ENCODE measurements around the gene SURF2.

Gene SURF2

GRCh38 chr9:133349965-133350616, 6.3 kb upstream of the SURF2 start:
- TF ChIP-seq TAF1 (IDR thresholded peaks at IDR 0.05; ENCODE audit: low read depth) (no peak), YY1 (IDR thresholded peaks at IDR 0.05; ENCODE audit: low read depth) (no peak), TEAD4 (IDR thresholded peaks at IDR 0.05) (no peak), ZBTB7A (IDR thresholded peaks at IDR 0.05; ENCODE audit: low read depth) (no peak), MAX (IDR thresholded peaks at IDR 0.05) (no peak), CREB1 (IDR thresholded peaks at IDR 0.05; ENCODE audit: low read depth) (no peak), FOXM1 (IDR thresholded peaks at IDR 0.05; ENCODE audit: borderline replicate concordance, low read depth) (no peak), RAD21 (IDR thresholded peaks at IDR 0.05; ENCODE audit: low read depth) (no peak), EP300 (IDR thresholded peaks at IDR 0.05; ENCODE audit: borderline replicate concordance) (no peak), CEBPB (IDR thresholded peaks at IDR 0.05) (no peak)
- TF ChIP-seq, protein P1, sequence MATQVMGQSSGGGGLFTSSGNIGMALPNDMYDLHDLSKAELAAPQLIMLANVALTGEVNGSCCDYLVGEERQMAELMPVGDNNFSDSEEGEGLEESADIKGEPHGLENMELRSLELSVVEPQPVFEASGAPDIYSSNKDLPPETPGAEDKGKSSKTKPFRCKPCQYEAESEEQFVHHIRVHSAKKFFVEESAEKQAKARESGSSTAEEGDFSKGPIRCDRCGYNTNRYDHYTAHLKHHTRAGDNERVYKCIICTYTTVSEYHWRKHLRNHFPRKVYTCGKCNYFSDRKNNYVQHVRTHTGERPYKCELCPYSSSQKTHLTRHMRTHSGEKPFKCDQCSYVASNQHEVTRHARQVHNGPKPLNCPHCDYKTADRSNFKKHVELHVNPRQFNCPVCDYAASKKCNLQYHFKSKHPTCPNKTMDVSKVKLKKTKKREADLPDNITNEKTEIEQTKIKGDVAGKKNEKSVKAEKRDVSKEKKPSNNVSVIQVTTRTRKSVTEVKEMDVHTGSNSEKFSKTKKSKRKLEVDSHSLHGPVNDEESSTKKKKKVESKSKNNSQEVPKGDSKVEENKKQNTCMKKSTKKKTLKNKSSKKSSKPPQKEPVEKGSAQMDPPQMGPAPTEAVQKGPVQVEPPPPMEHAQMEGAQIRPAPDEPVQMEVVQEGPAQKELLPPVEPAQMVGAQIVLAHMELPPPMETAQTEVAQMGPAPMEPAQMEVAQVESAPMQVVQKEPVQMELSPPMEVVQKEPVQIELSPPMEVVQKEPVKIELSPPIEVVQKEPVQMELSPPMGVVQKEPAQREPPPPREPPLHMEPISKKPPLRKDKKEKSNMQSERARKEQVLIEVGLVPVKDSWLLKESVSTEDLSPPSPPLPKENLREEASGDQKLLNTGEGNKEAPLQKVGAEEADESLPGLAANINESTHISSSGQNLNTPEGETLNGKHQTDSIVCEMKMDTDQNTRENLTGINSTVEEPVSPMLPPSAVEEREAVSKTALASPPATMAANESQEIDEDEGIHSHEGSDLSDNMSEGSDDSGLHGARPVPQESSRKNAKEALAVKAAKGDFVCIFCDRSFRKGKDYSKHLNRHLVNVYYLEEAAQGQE (IDR thresholded peaks at IDR 0.05; ENCODE audit: low read depth), result no peak
- TF ChIP-seq, protein P2, sequence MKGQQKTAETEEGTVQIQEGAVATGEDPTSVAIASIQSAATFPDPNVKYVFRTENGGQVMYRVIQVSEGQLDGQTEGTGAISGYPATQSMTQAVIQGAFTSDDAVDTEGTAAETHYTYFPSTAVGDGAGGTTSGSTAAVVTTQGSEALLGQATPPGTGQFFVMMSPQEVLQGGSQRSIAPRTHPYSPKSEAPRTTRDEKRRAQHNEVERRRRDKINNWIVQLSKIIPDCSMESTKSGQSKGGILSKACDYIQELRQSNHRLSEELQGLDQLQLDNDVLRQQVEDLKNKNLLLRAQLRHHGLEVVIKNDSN (IDR thresholded peaks at IDR 0.05), result no peak

- TF ChIP-seq TAF1 (IDR thresholded peaks at IDR 0.05; ENCODE audit: low read depth) (no peak), NFIC (IDR thresholded peaks at IDR 0.05) (no peak), EP300 (IDR thresholded peaks at IDR 0.05; ENCODE audit: borderline replicate concordance) (no peak), RAD21 (IDR thresholded peaks at IDR 0.05; ENCODE audit: low read depth) (no peak), TEAD4 (IDR thresholded peaks at IDR 0.05) (no peak)
- TF ChIP-seq, protein P2 (IDR thresholded peaks at IDR 0.05), result no peak
Measured at GRCh38 chr9:133351526-133351907, 4.8 kb upstream of the SURF2 start.

DNA sequence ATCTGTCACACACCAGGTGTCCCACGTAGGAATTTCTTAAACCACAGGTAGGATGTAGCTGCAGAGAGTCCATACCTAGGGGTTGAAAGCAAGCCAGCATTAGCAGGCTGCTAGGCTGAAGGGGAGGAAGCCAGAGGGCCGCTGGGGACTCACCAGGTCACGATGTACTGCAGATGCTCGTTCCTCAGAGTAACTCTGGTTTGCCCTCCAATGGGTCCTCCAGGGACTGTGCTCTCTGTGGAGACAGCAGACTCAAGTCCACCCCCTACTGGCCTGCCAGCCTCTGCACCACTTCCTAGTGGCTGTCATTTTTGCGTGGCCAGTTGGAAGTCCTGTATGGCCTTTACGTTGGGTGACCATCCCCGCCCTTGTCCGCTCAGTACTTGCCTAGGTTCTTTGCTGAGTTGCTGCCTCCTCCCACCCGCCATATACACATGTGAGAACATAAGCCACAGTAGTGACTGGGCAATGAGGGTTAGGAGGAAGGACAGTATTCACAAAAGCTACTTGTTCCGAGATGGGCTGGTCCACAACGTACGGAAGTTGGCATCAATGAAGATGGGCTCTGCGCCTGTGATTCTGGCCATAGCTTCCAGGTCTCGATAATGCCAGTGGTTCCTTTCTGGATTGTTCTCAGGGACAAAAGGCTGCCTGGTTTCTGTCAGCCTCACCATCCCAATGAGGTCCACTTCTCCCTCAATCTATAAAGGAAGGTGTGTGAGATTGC, 4.3 kb upstream of the SURF2 start:
- TF ChIP-seq FOXM1 (IDR thresholded peaks at IDR 0.05; ENCODE audit: borderline replicate concordance, low read depth), result no peak
- TF ChIP-seq TEAD4 (IDR thresholded peaks at IDR 0.05), result no peak
- TF ChIP-seq TAF1 (IDR thresholded peaks at IDR 0.05; ENCODE audit: low read depth), result no peak
- no peak for TF ChIP-seq ZBTB7A (IDR thresholded peaks at IDR 0.05; ENCODE audit: low read depth)
- no peak for TF ChIP-seq EP300 (IDR thresholded peaks at IDR 0.05; ENCODE audit: borderline replicate concordance)
- TF ChIP-seq, protein P1 (IDR thresholded peaks at IDR 0.05; ENCODE audit: low read depth), result no peak
- no peak for TF ChIP-seq CEBPB (IDR thresholded peaks at IDR 0.05)
- no peak for TF ChIP-seq CREB1 (IDR thresholded peaks at IDR 0.05; ENCODE audit: low read depth)
- no peak for TF ChIP-seq EGR1 (IDR thresholded peaks at IDR 0.05)
- TF ChIP-seq, protein P2 (IDR thresholded peaks at IDR 0.05), result no peak
- no peak for TF ChIP-seq NFIC (IDR thresholded peaks at IDR 0.05)
- TF ChIP-seq TCF12 (IDR thresholded peaks at IDR 0.05; ENCODE audit: low read depth), result no peak
- no peak for TF ChIP-seq MAX (IDR thresholded peaks at IDR 0.05)
- TF ChIP-seq YY1 (IDR thresholded peaks at IDR 0.05; ENCODE audit: low read depth), result no peak
- no peak for TF ChIP-seq RAD21 (IDR thresholded peaks at IDR 0.05; ENCODE audit: low read depth)

DNA sequence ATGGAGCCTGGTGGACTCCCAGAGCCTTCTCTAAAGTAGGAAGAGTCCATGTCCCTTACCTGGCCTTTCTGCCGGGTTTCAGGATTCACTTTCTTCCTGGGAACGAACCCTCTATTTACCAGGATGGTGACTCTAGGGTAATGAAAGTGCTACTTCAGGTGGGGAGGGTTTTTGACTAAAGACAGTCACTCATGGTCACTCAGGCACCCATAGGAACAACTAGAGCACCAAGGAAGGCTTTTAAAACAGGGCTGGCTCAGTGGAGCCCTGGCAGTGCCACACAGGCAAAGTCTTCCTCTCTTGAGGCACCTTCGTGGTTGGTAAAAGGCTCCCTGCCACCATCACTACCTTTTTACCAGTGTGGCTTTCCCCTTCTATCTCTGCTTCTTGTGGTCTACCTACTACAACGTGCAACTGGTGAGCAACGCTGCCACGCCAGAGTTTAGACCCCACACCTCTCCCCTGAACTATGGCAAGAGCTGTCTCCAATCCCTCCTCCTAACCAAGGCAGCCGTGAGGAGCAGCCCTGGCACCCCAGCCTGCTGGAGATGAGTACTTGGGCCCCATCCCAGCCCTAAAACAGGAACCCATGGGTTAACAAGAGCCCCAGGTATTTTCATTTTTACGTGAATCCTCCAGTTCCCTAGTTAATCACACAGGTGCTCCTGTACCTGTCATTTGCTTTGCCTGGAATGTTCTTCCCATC, 3.6 kb upstream of the SURF2 start:
- TF ChIP-seq EP300 (IDR thresholded peaks at IDR 0.05; ENCODE audit: borderline replicate concordance) (no peak), RAD21 (IDR thresholded peaks at IDR 0.05; ENCODE audit: low read depth) (no peak), TAF1 (IDR thresholded peaks at IDR 0.05; ENCODE audit: low read depth) (no peak), CEBPB (IDR thresholded peaks at IDR 0.05) (no peak), ZBTB7A (IDR thresholded peaks at IDR 0.05; ENCODE audit: low read depth) (no peak), EGR1 (IDR thresholded peaks at IDR 0.05) (no peak), FOXM1 (IDR thresholded peaks at IDR 0.05; ENCODE audit: borderline replicate concordance, low read depth) (no peak), NFIC (IDR thresholded peaks at IDR 0.05) (no peak), TEAD4 (IDR thresholded peaks at IDR 0.05) (no peak), MAX (IDR thresholded peaks at IDR 0.05) (no peak), TCF12 (IDR thresholded peaks at IDR 0.05; ENCODE audit: low read depth) (no peak), YY1 (IDR thresholded peaks at IDR 0.05; ENCODE audit: low read depth) (no peak), CREB1 (IDR thresholded peaks at IDR 0.05; ENCODE audit: low read depth) (no peak)
- TF ChIP-seq, protein P1 (IDR thresholded peaks at IDR 0.05; ENCODE audit: low read depth), result no peak
- TF ChIP-seq, protein P2 (IDR thresholded peaks at IDR 0.05), result no peak

Measured in Ishikawa (cell line).